PC-3 (cell line): ENCODE results near the gene NRCAM. TPM values are rescaled to one million over a fixed set of nuclear protein-coding genes. Genes with fewer than 3 reads are reported as not detected.

Experiments
- total RNA-seq: library from RNA; depleted of rRNA; stranded (reverse); fragments of >200 nt; gene quantifications from 2 replicates; pipeline ENCODE4 v1.2.3, GENCODE V29; 2014; rRNA removed

Gene NRCAM
- total RNA-seq, 1 experiment from 2014 or later, result not detected

Other genes starting within 250 kb of the NRCAM start
- gene PNPLA8, start 69.7 kb upstream of the NRCAM start, total RNA-seq, result 14.6 and 19.5 TPM in 2 replicates
- 8.1 and 11.8 TPM in 2 replicates for gene THAP5, start 113.3 kb upstream of the NRCAM start, total RNA-seq
- gene DNAJB9, start 113.4 kb upstream of the NRCAM start, total RNA-seq, result 19.2 and 24.0 TPM in 2 replicates